CD4-positive, alpha-beta T cell treated with Interleukin-15 for 4 hours (primary cell): ENCODE measurements around the gene OR2L13.
"Not testable (repeated sequence)": the region's sequence is repeated elsewhere in the genome, so short reads cannot be mapped to it uniquely, and the experiment has no call there.

Source experiments
- DNase-seq: peaks from one replicate; pipeline ENCODE4 v3.0.0-alpha.2; 2020; ENCODE audit warnings: low spot score

The OR2L13 gene

DNA sequence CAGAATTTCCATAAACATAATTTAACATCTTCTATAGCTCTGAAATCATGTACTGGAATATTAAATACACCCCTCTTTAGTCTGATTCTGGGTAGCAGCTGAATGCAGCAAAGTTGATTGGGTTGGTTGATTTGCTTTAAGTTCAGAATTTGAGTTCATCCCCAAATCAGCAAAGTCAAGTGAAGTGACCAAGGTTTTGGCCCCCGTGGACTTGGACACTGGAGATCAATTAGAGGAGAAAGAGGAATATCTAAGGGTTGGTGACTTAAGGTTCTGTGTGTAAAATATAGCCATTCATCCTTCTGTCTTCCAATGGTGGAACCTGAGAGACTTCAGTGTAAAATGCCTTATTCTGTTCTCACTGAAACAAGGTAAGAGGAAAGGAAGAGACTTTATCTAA, at the start of gene OR2L13:
OR2L13 (plus strand) TSS at position 301 of the 400 bp plus-strand sequence. CDS start 4,192 bp downstream, outside the sequence.
- no peak for DNase-seq

DNA sequence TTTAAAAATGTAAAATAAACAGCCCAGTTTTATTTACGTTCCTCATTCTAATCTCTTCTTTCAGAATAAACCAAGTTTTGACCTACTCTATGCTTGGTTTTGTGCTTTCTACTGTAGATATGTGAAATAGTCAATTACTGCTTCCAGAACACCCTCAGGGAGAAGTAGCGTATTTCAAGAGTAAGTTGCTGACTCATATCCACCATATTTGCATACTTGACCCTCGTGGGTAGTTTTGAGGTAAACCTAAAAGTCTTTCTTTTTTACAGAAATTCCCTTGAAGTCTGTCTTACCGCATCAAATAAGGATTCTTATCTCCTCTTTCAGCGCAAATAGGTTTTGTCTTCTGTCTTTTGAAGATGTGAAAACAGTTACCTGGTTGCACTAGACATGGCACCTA, 49.8 kb upstream of the OR2L13 start:
- no peak for DNase-seq

- DNase-seq: no peak
These were observed 48.4 kb upstream of the OR2L13 start, which contains the start of gene OR2L3 for GRCh38 chr1:248046536-248046935. OR2L3 (plus strand) TSS chr1:248046836; CDS start chr1:248060682, 13,846 bp downstream.

GRCh38 chr1:248047008-248047407, 48.0 kb upstream of the OR2L13 start:
- no peak for DNase-seq

DNA sequence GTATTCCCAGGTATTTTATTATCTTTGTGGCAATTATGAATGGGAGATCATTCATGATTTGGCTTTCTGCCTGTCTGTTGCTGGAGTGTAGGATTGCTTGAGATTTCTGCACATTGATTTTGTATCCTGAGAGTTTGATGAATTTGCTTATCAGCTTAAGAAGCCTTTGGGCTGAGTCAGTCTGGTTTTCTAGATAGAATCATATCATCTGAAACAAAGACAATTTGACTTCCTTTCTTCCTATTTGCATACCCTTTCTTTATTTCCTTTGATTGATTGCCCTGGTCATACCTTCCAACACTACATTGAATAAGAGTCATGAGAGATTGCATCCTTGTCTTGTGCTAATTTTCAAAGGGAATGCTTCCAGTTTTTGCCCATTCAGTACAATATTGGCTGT, 40.3 kb upstream of the OR2L13 start:
- no peak for DNase-seq

GRCh38 chr1:248055261-248055660, 39.7 kb upstream of the OR2L13 start:
- DNase-seq: no peak

DNA sequence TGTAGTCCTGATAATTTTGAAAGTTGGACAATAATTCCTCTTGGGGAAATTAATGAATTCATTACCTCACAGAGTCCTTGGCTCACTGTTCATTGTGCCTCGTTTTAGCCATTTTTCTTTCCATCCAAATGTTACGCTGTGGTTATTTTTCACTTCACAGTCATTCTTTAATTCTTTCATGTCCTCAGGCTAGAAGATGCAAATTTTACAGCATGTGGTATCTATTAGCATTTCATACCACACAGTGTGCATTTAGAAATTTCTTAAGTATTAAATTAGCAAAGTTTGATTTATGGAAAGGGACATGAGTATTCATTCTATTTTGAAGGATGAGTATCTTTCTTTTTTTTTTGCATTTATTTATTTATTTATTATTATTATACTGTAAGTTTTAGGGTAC, 29.9 kb upstream of the OR2L13 start:
- no peak for DNase-seq

- no peak for DNase-seq
These were observed 29.4 kb upstream of the OR2L13 start for GRCh38 chr1:248065604-248066003.

- DNase-seq: not testable (repeated sequence)
These were observed 11.1 kb upstream of the OR2L13 start for GRCh38 chr1:248083864-248084263.

GRCh38 chr1:248098529-248098928, 3.5 kb downstream of the OR2L13 start:
- no peak for DNase-seq

- DNase-seq: no peak
These were observed 7.9 kb downstream of the OR2L13 start for GRCh38 chr1:248102847-248103246.

DNA sequence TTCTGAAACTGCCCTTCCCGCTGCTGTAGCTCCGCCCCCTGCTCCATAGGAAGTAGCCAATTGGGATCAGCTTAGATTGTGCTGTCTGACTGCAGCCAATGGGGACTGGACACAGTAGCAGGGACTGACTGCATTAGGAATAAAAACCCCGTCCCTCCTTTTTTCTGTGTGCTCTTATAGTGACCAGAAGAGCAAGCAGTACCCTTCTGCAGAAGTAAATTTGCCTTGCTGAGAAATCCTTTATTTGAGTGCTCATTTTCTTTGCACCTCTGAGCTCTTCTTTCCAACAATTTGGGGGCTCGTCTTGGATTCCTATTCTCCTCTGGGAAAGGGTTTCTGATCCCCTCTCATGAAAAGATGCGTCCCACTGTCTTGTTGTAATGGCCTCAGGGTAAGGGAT, 16.2 kb downstream of the OR2L13 start:
- no peak for DNase-seq

- no peak for DNase-seq
These were observed 19.9 kb downstream of the OR2L13 start for GRCh38 chr1:248114890-248115289.

- no peak for DNase-seq
These were observed 32.7 kb downstream of the OR2L13 start for GRCh38 chr1:248127653-248128052.

DNA sequence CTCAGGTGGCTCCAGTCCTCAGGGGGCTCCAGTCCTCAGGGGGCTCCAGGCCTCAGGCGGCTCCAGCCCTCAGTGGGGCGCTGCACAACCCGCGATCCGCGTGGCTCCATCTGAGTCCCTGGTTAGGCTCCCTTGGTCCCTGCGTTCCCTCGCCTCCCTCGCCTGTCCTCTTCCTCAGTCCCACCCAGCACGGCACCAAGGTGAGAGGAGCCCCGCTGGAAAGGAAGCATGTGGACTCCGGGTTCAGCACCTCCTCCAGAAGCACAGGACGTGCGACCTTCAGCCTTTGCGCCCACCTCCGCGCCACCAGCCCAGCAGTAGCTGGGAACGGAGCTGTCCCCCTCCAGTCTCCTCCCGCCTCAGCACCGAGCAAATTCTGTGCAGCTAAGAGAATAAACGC, 41.8 kb downstream of the OR2L13 start:
- no peak for DNase-seq

- no peak for DNase-seq
These were observed 45.9 kb downstream of the OR2L13 start for GRCh38 chr1:248140846-248141245.

- no peak for DNase-seq
These were observed 48.3 kb downstream of the OR2L13 start for GRCh38 chr1:248143311-248143710.

DNA sequence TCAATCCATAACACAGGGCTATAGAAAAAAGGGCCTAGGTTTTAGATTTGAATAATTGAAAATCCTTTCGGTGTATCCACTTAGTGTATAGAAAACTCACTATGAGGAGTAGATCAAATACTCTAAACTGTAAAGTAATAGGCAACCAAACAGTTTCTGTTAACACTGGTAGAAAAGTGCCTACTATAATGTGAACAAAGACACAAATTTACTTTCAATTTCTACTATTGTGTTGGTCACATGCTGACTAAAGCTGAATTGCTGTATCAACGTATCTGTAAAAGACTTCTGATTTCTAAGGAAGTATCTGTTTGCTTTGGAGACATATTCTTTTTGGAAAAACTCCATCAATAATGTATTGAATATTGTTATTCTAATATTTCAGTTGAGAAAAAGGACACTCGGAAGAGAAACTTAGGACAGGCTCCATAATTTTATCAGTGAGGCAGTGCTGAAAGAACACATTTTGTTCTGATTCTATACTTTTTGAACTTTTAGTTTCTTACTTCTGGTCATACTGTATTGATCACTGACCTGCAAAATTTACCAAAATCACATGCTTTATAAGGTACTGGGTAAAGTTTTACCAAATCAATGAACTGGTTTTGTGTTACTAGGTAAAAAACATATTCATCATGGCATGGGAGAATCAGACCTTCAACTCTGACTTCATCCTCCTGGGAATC, 49.7 kb downstream of the OR2L13 start, which contains the start of gene OR2M5:
OR2M5 (plus strand) TSS at position 636 of the 686 bp plus-strand sequence; CDS start at position 636, 0 bp downstream.
- DNase-seq: no peak
